GM23338 (cell line): ENCODE measurements around the gene DMRTB1.

Experiments
- CTCF ChIP-seq, 2 experiments: fragments of 200-600 bp in 1 of 2; sonication (generic) in 1 of 2; conservative IDR thresholded peaks; 2 replicates each; pipeline versions ENCODE4 v1.5.1 to v1.6.1; 2016 to 2017; ENCODE audit warnings: antibody characterized with exemption in 2 of 2, low read depth in 2 of 2, mild to moderate bottlenecking in 2 of 2, moderate library complexity in 1 of 2
- TF ChIP-seq, protein P1 (sequence below): IDR thresholded peaks from 2 replicates; pipeline ENCODE4 v1.6.1; 2016; ENCODE audit warnings: antibody characterized with exemption

DNA sequence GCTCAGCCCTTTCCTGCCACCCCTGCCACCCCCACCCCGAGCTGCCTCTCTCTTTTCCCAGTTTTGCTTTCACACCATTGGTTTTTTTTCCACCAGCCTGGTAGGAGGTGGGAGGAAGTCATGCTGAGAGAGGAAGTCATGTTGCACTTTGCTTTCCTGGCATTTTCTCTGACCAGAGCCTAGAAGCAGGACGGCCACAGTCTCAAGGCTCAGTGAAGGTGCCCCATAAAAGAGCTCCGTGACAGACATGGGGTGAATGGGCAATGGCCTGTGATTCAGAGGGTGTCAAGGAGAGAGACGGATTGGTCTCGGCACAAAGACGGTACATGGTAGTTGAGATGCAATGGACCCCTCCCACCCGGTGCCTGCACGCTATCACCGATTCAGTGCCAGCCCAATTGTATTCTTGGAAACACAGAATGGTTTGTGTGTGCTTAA lies 42.1 kb upstream of the DMRTB1 start:
- no peak for TF ChIP-seq CTCF (conservative IDR thresholded peaks at IDR 0.05; ENCODE audit: low read depth in 2 of 2)
- TF ChIP-seq, protein P1, sequence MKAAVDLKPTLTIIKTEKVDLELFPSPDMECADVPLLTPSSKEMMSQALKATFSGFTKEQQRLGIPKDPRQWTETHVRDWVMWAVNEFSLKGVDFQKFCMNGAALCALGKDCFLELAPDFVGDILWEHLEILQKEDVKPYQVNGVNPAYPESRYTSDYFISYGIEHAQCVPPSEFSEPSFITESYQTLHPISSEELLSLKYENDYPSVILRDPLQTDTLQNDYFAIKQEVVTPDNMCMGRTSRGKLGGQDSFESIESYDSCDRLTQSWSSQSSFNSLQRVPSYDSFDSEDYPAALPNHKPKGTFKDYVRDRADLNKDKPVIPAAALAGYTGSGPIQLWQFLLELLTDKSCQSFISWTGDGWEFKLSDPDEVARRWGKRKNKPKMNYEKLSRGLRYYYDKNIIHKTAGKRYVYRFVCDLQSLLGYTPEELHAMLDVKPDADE: no peak
